ENCODE results near the gene PITX2.

DNA sequence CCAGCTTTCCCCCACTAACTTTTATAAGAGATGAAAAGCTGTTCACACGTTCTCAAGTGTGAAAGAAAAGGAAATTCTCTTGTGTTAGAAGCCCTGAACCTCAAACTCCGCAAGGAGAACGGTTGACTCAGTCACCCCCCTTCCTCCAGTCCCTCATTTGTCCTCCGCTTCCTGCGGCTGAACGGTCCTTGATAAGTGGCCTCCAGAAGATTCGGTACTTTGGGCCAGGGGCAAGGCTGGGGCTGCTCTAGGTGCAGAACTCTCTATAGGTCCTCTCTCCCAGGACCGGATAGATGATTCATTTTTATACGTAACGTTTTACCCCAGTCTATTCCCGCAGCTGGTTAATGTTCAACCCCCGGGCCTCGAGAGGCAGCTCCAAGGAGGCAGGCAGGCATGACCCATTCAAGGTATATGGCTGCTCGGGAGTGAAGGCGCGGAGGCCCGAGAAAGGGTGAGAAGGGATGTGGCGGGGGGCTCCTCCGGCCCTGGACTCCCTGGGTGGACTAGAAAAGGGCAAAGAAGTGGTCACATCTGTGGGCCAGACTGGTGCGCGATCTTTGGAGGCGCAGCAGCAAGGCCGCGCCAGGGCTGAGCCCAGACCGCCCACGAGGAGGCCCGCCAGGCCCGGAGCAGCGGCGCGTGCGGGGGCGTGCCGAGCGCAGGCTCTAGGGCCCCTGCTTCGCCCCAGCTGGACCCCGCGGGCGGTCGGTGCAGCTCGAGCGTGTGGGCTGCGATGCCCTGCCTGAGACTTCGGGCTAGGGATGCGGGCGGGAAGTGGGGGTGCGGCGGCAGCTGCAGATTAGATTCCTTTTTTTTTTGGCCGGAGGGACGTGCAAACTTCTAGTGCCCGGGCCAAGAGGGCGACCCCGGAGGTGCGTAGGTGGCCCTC is 11.7 kb downstream of the PITX2 start:
- TF ChIP-seq RAD21 (IDR thresholded peaks at IDR 0.05; ENCODE audit: low read depth) (no peak), EP300 (IDR thresholded peaks at IDR 0.05; ENCODE audit: borderline replicate concordance) (no peak), EGR1 (IDR thresholded peaks at IDR 0.05) (no peak), TCF12 (IDR thresholded peaks at IDR 0.05; ENCODE audit: low read depth) (no peak)
- TF ChIP-seq, protein P1, sequence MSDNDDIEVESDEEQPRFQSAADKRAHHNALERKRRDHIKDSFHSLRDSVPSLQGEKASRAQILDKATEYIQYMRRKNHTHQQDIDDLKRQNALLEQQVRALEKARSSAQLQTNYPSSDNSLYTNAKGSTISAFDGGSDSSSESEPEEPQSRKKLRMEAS (IDR thresholded peaks at IDR 0.05): no peak
- TF ChIP-seq, protein P2, sequence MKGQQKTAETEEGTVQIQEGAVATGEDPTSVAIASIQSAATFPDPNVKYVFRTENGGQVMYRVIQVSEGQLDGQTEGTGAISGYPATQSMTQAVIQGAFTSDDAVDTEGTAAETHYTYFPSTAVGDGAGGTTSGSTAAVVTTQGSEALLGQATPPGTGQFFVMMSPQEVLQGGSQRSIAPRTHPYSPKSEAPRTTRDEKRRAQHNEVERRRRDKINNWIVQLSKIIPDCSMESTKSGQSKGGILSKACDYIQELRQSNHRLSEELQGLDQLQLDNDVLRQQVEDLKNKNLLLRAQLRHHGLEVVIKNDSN (IDR thresholded peaks at IDR 0.05): no peak

Data from Ishikawa (cell line).